PFSK-1 (cell line): Measurements from ENCODE around the gene PROM2.

Source experiments
- FOXP2 ChIP-seq: optimal IDR thresholded peaks from 2 replicates; pipeline ENCODE3; 2011; ENCODE audit warnings: borderline replicate concordance, control low read depth, inconsistent platforms; ENCODE audit not compliant: insufficient read depth; ENCODE audit errors: extremely low read length, extremely low read depth
- POLR2AphosphoS5 ChIP-seq: IDR thresholded peaks from 2 replicates; pipeline ENCODE4 v1.6.1; 2012; ENCODE audit warnings: low read depth, mild to moderate bottlenecking, control low read depth, low read length, moderate library complexity
- SIN3A ChIP-seq: IDR thresholded peaks from 2 replicates; pipeline ENCODE4 v1.6.1; 2012; ENCODE audit warnings: mild to moderate bottlenecking, low read length, moderate library complexity, borderline replicate concordance; ENCODE audit not compliant: insufficient read depth
- TAF1 ChIP-seq: IDR thresholded peaks from 2 replicates; pipeline ENCODE4 v1.6.1; 2012; ENCODE audit warnings: low read length, control low read depth, borderline replicate concordance; ENCODE audit not compliant: insufficient read depth
- TF ChIP-seq, protein P1 (sequence below), 2 experiments: IDR thresholded peaks; 2 replicates each; pipeline versions ENCODE4 v1.6.1 to v1.8.0; 2011 to 2012; ENCODE audit warnings: low read depth in 2 of 2, low read length in 2 of 2, control low read depth in 1 of 2, inconsistent platforms in 1 of 2, mild to moderate bottlenecking in 1 of 2, moderate library complexity in 1 of 2; ENCODE audit not compliant: insufficient read depth in 1 of 2

PROM2 gene

DNA sequence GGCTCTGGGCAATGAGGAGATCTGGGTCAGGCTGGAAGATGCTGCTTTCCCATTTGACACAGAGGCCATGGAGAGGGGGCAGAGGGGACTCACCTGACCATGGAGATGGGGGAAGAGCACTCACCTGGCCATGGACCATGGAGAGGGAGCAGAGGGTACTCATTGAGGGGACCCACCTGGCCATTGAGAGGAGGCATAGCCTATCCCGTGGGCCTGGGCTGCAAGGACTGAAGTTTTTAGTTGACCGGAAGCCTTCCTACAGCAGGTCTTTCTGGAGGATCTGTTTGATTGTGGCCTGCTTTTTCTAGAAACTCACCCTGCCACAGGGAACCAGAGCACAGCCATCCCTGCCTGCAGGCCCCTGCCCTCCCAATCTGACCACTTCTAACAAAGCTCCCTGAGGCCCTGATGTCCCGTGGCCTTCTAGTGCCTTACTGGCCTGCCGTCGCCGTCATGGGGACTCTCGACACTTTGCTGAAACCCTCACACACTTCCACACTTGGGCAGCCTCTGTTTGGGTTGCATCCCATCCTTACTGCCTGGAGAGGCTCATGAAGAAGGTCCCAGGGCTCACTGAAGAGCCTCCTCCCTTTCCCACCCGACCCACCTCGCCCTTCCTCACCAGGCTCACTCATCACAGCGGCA lies 5.1 kb upstream of the PROM2 start:
- TF ChIP-seq POLR2AphosphoS5 (no peak), TAF1 (no peak), SIN3A (no peak), FOXP2 (no peak)
- TF ChIP-seq, protein P1, sequence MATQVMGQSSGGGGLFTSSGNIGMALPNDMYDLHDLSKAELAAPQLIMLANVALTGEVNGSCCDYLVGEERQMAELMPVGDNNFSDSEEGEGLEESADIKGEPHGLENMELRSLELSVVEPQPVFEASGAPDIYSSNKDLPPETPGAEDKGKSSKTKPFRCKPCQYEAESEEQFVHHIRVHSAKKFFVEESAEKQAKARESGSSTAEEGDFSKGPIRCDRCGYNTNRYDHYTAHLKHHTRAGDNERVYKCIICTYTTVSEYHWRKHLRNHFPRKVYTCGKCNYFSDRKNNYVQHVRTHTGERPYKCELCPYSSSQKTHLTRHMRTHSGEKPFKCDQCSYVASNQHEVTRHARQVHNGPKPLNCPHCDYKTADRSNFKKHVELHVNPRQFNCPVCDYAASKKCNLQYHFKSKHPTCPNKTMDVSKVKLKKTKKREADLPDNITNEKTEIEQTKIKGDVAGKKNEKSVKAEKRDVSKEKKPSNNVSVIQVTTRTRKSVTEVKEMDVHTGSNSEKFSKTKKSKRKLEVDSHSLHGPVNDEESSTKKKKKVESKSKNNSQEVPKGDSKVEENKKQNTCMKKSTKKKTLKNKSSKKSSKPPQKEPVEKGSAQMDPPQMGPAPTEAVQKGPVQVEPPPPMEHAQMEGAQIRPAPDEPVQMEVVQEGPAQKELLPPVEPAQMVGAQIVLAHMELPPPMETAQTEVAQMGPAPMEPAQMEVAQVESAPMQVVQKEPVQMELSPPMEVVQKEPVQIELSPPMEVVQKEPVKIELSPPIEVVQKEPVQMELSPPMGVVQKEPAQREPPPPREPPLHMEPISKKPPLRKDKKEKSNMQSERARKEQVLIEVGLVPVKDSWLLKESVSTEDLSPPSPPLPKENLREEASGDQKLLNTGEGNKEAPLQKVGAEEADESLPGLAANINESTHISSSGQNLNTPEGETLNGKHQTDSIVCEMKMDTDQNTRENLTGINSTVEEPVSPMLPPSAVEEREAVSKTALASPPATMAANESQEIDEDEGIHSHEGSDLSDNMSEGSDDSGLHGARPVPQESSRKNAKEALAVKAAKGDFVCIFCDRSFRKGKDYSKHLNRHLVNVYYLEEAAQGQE (IDR thresholded peaks at IDR 0.05; ENCODE audit: insufficient read depth in 1 of 2, low read depth in 2 of 2, low read length in 2 of 2), result no peak

DNA sequence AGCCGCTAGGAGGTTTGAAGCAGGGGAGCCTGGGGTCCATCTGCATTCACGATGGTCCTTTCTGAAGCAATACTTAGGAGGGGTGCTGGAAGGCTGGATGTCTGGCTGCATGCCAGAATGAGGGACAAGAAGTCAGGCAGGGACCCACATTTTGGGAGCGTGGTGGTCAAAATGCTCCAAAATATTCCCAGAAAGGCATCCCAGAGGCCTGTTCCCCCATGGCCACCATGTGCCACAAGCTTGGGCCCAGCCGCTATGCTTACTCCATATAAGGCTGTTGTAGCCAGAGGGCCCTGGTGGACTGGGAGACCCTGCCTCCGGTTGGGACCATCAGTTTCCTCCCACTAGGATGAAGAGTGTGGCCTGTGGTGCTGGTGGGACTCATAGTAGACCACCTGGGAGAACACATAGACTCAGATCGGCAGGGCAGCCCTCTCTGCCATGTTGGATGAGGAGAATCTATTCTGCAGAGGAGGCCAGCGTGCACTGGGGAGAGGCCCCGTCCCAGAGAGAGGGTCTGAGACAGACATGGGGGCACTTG lies 3.6 kb upstream of the PROM2 start:
- TF ChIP-seq SIN3A, result no peak
- no peak for TF ChIP-seq FOXP2

DNA sequence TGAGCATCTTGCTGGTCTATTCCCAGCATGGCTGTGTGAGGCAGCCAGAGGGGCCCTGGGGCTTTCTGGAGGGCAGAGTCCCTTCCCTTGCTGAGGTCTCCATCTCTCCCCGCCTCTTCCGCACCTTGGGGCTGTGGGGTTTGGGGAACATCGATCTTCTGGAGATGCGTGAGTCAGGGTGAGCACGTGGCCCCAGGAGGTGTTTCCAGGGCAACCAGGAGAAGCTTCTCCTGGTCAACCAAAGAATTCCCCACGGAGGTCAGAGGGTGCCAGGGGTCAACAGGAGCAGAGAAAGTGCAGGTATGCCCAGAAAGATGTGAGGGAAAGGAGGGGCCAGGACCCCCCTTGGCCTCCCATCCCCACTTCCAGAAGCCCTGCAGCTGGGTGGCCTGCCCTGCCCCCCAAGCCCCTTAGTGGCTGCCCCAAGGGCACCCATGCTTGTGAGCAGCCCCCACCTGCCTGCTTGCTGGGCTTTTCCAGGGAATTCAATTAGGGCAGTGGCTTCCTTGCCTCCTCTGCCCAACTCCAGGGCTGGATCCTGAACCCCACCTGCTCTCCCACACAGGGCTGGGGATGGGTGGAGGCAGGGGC lies 2.8 kb upstream of the PROM2 start:
- TF ChIP-seq FOXP2, result no peak
- TF ChIP-seq POLR2AphosphoS5, result no peak
- TF ChIP-seq TAF1, result no peak
- no peak for TF ChIP-seq SIN3A
- TF ChIP-seq, protein P1 (IDR thresholded peaks at IDR 0.05; ENCODE audit: insufficient read depth in 1 of 2, low read depth in 2 of 2, low read length in 2 of 2), result no peak

- TF ChIP-seq TAF1, result no peak
- TF ChIP-seq SIN3A, result no peak
- no peak for TF ChIP-seq POLR2AphosphoS5
- no peak for TF ChIP-seq FOXP2
- TF ChIP-seq, protein P1 (IDR thresholded peaks at IDR 0.05; ENCODE audit: insufficient read depth in 1 of 2, low read depth in 2 of 2, low read length in 2 of 2), result no peak
These were observed 1.9 kb upstream of the PROM2 start for GRCh38 chr2:95272299-95272751.

DNA sequence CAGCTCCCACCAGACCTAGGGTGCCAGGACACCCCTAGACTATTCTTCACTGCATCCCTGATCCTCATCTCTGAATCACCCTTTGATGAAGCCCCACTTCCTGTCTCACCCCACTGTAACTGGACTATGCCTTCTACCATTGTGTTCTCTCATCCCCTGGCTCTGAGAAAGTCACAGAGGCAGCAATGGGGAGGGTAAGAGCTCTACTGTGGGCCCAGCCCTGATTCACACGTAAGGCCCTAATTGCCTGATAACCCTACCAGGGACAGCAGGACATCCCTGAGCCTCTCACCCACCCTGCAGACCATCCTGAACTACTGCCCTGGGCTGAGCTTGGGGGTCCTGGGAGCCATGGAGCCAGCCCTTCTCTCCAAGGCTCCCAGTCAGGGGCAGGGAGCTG lies 1.5 kb upstream of the PROM2 start:
- TF ChIP-seq, protein P1 (IDR thresholded peaks at IDR 0.05; ENCODE audit: insufficient read depth in 1 of 2, low read depth in 2 of 2, low read length in 2 of 2), result no peak
- TF ChIP-seq SIN3A, result no peak
- no peak for TF ChIP-seq FOXP2
- TF ChIP-seq TAF1, result no peak
